HFFc6 (cell line): ENCODE results near the gene KCMF1. TPM values are rescaled to one million over a fixed set of nuclear protein-coding genes. Genes with fewer than 3 reads are reported as not detected.

Experiments used
- DNase-seq: peaks from one replicate; pipeline ENCODE4 v3.0.0-alpha.2; 2018
- H3K27ac Mint-ChIP-seq: 2 replicates; pipeline ENCODE4 v1.8.0; 2020; ENCODE audit warnings: mild to moderate bottlenecking, mixed read lengths
- H3K27me3 Mint-ChIP-seq: 2 replicates; pipeline ENCODE4 v1.8.0; 2021; ENCODE audit warnings: mild to moderate bottlenecking, moderate library complexity, mixed read lengths; ENCODE audit not compliant: insufficient read depth
- H3K36me3 Mint-ChIP-seq: 2 replicates; pipeline ENCODE4 v1.8.0; 2021; ENCODE audit warnings: low read depth, mixed read lengths
- H3K4me1 Mint-ChIP-seq: 2 replicates; pipeline ENCODE4 v1.8.0; 2020; ENCODE audit warnings: low read depth, mixed read lengths
- H3K4me3 Mint-ChIP-seq: 2 replicates; pipeline ENCODE4 v1.8.0; 2020; ENCODE audit warnings: mild to moderate bottlenecking, moderate library complexity, mixed read lengths
- H3K9me3 Mint-ChIP-seq: 2 replicates; pipeline ENCODE4 v1.8.0; 2020; ENCODE audit warnings: mild to moderate bottlenecking, mixed read lengths
- total RNA-seq, 6 experiments: library from RNA; stranded (reverse); fragmentation: NEBNext Ultra II Directional; extraction: Animal tissue kit (Norgen Biotek cat#: 25700); gene quantifications; 2 replicates in 1 of 6; 3 replicates in 5 of 6; pipeline ENCODE4 v1.2.3, GENCODE V29; 2021
- TF ChIP-seq, protein P1 (sequence below): fragments of 200-600 bp; sonication (generic); IDR thresholded peaks from 2 replicates; pipeline ENCODE4 v1.5.0; 2021; ENCODE audit warnings: antibody characterized with exemption, mild to moderate bottlenecking

The KCMF1 gene
- total RNA-seq, 6 experiments from 2014 or later: 95.7 to 105 (median 101) TPM

- H3K9me3 Mint-ChIP-seq: peaks cover 9% of the 10 kb centered on the region
- H3K27me3 Mint-ChIP-seq: peaks cover 25% of the 10 kb centered on the region
- no peak for DNase-seq
- H3K4me1 Mint-ChIP-seq: no peaks in the 10 kb centered on the region
- TF ChIP-seq, protein P1, sequence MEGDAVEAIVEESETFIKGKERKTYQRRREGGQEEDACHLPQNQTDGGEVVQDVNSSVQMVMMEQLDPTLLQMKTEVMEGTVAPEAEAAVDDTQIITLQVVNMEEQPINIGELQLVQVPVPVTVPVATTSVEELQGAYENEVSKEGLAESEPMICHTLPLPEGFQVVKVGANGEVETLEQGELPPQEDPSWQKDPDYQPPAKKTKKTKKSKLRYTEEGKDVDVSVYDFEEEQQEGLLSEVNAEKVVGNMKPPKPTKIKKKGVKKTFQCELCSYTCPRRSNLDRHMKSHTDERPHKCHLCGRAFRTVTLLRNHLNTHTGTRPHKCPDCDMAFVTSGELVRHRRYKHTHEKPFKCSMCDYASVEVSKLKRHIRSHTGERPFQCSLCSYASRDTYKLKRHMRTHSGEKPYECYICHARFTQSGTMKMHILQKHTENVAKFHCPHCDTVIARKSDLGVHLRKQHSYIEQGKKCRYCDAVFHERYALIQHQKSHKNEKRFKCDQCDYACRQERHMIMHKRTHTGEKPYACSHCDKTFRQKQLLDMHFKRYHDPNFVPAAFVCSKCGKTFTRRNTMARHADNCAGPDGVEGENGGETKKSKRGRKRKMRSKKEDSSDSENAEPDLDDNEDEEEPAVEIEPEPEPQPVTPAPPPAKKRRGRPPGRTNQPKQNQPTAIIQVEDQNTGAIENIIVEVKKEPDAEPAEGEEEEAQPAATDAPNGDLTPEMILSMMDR: no peak
- H3K36me3 Mint-ChIP-seq: 0 out of 2 replicates have a peak, but pooled peaks cover 6% of the 10 kb centered on the region
- H3K4me3 Mint-ChIP-seq: no peak overlapping the region
- no peak overlapping the region for H3K27ac Mint-ChIP-seq
Measured at GRCh38 chr2:85083092-85083491, 112.1 kb downstream of the KCMF1 start.

DNA sequence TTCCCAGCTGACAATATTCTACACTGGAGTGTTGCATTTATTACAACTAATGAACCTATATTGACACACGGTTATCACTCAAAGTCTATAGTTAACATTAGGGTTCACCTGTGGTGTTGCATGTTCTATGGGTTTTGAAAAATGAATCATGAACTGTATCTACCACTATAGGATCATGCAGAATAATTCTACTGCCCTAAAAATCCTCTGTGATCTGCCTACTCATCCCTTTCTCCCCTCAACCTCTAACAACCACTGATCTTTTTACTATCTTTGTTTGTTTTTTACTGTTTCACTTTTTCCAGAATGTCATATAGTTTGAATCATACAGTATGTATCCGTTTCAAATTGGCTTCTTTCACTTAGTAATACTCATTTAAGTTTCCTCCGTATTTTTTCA lies 114.6 kb downstream of the KCMF1 start:
- no peaks in the 10 kb centered on the region for H3K4me1 Mint-ChIP-seq
- H3K27ac Mint-ChIP-seq: no peak overlapping the region
- H3K36me3 Mint-ChIP-seq: 0 out of 2 replicates have a peak, but pooled peaks cover 6% of the 10 kb centered on the region
- no peak overlapping the region for H3K4me3 Mint-ChIP-seq
- H3K27me3 Mint-ChIP-seq: peaks cover 22% of the 10 kb centered on the region
- TF ChIP-seq, protein P1: no peak
- H3K9me3 Mint-ChIP-seq: peaks cover 9% of the 10 kb centered on the region
- DNase-seq: no peak

DNA sequence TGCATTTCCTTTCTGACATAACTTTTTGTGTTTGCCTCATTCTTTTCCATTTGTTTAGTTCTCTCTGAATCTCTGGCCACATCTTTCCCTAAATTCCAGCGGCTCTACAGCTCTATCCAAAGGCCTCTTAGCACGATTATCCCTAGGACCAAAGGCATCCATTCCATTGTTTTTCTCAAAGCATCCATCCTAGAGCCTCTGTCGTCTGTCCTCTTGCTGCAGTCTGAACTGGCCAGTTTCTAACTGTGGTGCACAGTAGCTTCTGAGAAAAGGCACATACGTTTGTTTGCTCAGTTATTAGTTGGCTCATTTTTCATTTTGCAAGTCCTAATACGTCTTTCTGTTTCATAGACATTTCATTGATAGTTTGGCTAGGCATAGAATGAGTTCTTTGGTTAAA lies 116.6 kb downstream of the KCMF1 start:
- no peak for DNase-seq
- Mint-ChIP-seq H3K27me3 (peaks cover 31% of the 10 kb centered on the region), H3K4me1 (no peaks in the 10 kb centered on the region), H3K36me3 (no peaks in the 10 kb centered on the region), H3K27ac (no peak overlapping the region), H3K4me3 (no peak overlapping the region), H3K9me3 (no peaks in the 10 kb centered on the region)
- TF ChIP-seq, protein P1: no peak

DNA sequence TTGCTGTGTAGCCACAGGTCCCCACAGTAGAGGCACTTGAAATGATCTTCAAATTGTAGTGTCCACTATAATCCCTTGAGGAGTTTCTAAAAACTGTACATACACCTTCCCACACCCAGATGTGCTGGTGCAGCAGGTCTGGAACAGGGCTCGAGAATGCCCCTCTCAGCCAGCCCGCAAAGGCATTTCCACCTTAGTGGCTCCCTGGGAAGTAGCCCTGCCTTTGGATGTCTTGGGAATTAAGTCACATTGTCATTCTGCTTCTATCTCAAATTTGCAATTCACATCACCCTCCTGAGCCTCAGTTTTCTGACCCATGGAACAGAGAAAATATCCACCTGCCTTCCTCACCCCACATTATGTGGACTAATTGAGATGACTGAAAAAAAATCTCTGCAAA lies 118.0 kb downstream of the KCMF1 start:
- Mint-ChIP-seq H3K4me3 (no peak overlapping the region), H3K9me3 (no peaks in the 10 kb centered on the region), H3K4me1 (no peaks in the 10 kb centered on the region), H3K27ac (no peak overlapping the region), H3K36me3 (no peaks in the 10 kb centered on the region), H3K27me3 (peaks cover 29% of the 10 kb centered on the region)
- TF ChIP-seq, protein P1: no peak
- no peak for DNase-seq

DNA sequence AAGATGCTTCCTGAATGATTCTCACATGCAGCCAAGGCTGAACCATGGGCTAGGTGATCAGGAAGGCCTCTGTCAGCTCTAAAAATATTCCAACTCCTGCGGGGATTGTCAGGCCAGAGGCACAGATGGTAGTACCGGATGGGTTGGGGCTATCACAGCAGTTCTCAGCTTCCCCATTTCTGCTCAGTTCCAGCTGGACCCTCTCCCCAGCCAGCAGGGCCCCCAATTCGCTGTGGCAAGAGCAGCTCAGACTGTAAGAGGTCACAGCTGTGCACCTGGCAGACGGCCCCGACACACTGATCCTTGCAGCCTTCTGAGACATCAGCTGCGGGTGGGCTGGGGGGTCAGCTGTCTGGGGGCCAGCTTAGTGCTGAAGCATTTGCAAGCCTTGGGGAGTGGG lies 118.6 kb downstream of the KCMF1 start:
- peaks cover 26% of the 10 kb centered on the region for H3K27me3 Mint-ChIP-seq
- H3K36me3 Mint-ChIP-seq: no peaks in the 10 kb centered on the region
- no peak for DNase-seq
- TF ChIP-seq, protein P1: no peak
- no peaks in the 10 kb centered on the region for H3K9me3 Mint-ChIP-seq
- H3K4me1 Mint-ChIP-seq: no peaks in the 10 kb centered on the region
- no peak overlapping the region for H3K4me3 Mint-ChIP-seq
- no peak overlapping the region for H3K27ac Mint-ChIP-seq

DNA sequence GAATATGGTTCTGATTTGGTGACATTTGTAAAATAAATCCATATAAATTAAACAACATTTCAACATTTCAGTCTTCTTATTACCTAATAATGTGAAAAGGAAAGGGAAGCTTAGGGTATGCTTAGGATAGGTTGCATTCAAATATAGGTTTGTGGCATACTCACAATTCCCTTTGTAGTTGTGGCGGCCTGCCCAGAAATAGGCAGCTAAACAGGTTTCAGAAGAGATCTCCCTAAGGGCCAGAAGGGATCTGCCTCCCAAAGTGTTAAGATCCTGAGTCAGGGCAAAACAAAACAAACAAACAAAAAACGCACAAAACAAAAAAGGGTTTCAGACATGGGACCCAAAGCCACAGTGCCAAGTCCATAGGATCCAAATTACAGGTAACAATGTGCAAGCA lies 120.9 kb downstream of the KCMF1 start:
- TF ChIP-seq, protein P1: no peak
- Mint-ChIP-seq H3K9me3 (no peaks in the 10 kb centered on the region), H3K27me3 (peaks cover 27% of the 10 kb centered on the region), H3K27ac (no peak overlapping the region), H3K4me1 (no peaks in the 10 kb centered on the region), H3K36me3 (no peaks in the 10 kb centered on the region), H3K4me3 (no peak overlapping the region)
- no peak for DNase-seq
